Progenitor cell of endocrine pancreas (in vitro differentiated cells): ENCODE measurements around the gene CACNG4. TPM values are rescaled to one million over a fixed set of nuclear protein-coding genes. Genes with fewer than 3 reads are reported as not detected.

Source experiments
- DNase-seq: peaks from one replicate; pipeline ENCODE4 v3.0.0; 2021; ENCODE audit warnings: low spot score; ENCODE audit not compliant: unreplicated experiment
- H3K27ac Mint-ChIP-seq: 2 replicates; pipeline ENCODE4 v1.8.0; 2021; ENCODE audit warnings: mild to moderate bottlenecking, moderate library complexity, mixed read lengths
- H3K27me3 Mint-ChIP-seq: 2 replicates; pipeline ENCODE4 v1.8.0; 2021; ENCODE audit warnings: mixed read lengths
- H3K36me3 Mint-ChIP-seq: 2 replicates; pipeline ENCODE4 v1.8.0; 2022; ENCODE audit warnings: mixed read lengths; ENCODE audit not compliant: insufficient read depth
- H3K4me1 Mint-ChIP-seq: 2 replicates; pipeline ENCODE4 v1.8.0; 2021; ENCODE audit warnings: low read depth, mixed read lengths
- H3K4me3 Mint-ChIP-seq: 2 replicates; pipeline ENCODE4 v1.8.0; 2021; ENCODE audit warnings: low read depth, mild to moderate bottlenecking, moderate library complexity, mixed read lengths
- H3K9me3 Mint-ChIP-seq: 2 replicates; pipeline ENCODE4 v1.8.0; 2021; ENCODE audit warnings: low read depth, mixed read lengths
- total RNA-seq: library from RNA; stranded (reverse); gene quantifications from 2 replicates; pipeline ENCODE4 v1.2.1, GENCODE V29; 2021
- TF ChIP-seq, protein P1 (sequence below): fragments of 200-600 bp; sonication (generic); IDR thresholded peaks from one replicate; pipeline ENCODE4 v1.5.0; 2021; ENCODE audit warnings: antibody characterized with exemption, mild to moderate bottlenecking; ENCODE audit not compliant: unreplicated experiment

CACNG4 gene
- total RNA-seq, 1 donor from 2014 or later = 6.5 TPM

DNA sequence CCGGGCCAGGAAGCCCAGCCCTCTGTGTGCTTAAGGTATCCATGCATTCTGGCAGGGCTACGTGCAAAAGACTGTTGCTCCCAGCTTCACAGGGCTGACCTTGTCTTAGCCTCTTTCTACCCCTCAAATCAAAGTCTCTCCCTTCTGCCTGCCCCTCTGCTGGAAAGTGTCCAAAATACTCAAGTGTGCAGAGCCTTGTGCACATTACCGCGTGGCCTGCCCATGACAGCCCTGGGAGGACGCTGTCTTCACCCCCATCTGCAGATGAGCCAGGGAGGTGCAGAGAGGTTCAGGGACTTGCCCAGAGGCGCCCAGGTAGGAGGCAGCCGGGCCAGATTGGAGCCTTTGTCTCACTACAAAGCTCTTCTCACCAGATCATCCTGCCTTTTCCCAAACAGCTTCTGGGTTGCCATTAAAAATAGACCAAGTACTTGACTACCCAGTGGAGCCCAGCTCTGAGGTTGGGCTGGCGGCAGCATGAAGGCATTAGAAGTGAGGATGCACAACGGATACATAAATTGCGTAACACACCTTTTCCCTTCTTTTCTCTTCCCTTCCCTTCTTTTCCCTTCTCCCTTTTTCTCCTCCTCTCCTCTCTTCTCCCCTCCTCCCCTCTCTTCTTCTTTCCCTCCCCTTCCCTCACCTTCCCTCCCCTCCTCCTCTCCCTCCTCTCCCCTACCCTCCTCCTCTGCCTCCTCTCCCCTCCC is 3.5 kb downstream of the CACNG4 start:
- Mint-ChIP-seq H3K4me3 (no peak overlapping the region), H3K9me3 (no peaks in the 10 kb centered on the region), H3K36me3 (no peaks in the 10 kb centered on the region), H3K27ac (no peak overlapping the region), H3K4me1 (peaks cover 3% of the 10 kb centered on the region), H3K27me3 (peaks cover 58% of the 10 kb centered on the region)
- TF ChIP-seq, protein P1, sequence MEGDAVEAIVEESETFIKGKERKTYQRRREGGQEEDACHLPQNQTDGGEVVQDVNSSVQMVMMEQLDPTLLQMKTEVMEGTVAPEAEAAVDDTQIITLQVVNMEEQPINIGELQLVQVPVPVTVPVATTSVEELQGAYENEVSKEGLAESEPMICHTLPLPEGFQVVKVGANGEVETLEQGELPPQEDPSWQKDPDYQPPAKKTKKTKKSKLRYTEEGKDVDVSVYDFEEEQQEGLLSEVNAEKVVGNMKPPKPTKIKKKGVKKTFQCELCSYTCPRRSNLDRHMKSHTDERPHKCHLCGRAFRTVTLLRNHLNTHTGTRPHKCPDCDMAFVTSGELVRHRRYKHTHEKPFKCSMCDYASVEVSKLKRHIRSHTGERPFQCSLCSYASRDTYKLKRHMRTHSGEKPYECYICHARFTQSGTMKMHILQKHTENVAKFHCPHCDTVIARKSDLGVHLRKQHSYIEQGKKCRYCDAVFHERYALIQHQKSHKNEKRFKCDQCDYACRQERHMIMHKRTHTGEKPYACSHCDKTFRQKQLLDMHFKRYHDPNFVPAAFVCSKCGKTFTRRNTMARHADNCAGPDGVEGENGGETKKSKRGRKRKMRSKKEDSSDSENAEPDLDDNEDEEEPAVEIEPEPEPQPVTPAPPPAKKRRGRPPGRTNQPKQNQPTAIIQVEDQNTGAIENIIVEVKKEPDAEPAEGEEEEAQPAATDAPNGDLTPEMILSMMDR = no peak
- DNase-seq = no peak

- DNase-seq = no peak
- TF ChIP-seq, protein P1 = no peak
- H3K27ac Mint-ChIP-seq = no peak overlapping the region
- no peaks in the 10 kb centered on the region for H3K36me3 Mint-ChIP-seq
- H3K4me1 Mint-ChIP-seq = peaks cover 3% of the 10 kb centered on the region
- no peak overlapping the region for H3K4me3 Mint-ChIP-seq
- H3K27me3 Mint-ChIP-seq = peaks cover 49% of the 10 kb centered on the region
- H3K9me3 Mint-ChIP-seq = no peaks in the 10 kb centered on the region
These were observed 4.4 kb downstream of the CACNG4 start for GRCh38 chr17:66968916-66969315.

DNA sequence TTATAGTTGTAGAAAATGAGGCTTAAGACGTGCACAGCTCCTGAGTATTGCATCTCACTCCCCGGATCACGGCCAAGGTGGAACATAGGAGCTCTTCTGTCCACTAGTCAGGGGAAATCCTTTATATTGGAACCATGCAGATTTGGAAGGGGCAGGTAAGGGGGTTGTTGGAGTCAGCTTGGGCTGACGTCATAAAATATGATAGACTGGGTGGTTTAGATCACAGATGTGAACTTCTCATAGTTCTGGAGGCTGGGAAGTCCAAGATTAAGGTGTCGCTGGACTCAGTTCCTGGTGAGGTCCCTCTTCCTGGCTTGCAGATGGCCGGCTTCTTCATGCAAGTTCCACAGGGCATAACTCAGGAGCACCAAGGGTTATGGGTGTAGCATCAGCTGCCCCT is 5.6 kb downstream of the CACNG4 start:
- Mint-ChIP-seq H3K36me3 (no peaks in the 10 kb centered on the region), H3K4me3 (no peak overlapping the region), H3K9me3 (no peaks in the 10 kb centered on the region), H3K4me1 (peaks cover 3% of the 10 kb centered on the region), H3K27ac (no peak overlapping the region), H3K27me3 (peaks cover 49% of the 10 kb centered on the region)
- TF ChIP-seq, protein P1 = no peak
- DNase-seq = no peak

DNA sequence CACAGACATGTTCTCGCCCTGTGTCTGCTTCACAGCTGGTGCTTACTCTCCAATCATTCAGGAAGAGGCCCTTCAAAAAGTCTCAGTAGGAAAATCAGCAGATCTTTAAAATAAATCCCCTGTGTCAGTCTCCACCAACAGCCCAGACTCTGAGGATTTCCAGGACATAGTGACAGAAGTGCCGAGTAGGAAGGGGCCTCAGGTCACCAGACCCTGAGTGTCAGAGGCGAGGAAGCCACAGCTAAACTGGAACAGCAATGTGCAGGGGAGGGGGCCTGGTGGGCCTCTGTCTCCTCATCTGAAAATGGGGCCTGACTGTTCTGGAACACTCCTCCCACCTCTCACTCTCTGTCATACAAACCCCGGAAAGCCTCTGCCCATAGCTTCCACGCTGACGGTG is 6.3 kb downstream of the CACNG4 start:
- Mint-ChIP-seq H3K9me3 (no peaks in the 10 kb centered on the region), H3K27me3 (peaks cover 50% of the 10 kb centered on the region), H3K4me1 (peaks cover 3% of the 10 kb centered on the region), H3K36me3 (no peaks in the 10 kb centered on the region), H3K27ac (no peak overlapping the region), H3K4me3 (no peak overlapping the region)
- TF ChIP-seq, protein P1 = no peak
- no peak for DNase-seq

DNA sequence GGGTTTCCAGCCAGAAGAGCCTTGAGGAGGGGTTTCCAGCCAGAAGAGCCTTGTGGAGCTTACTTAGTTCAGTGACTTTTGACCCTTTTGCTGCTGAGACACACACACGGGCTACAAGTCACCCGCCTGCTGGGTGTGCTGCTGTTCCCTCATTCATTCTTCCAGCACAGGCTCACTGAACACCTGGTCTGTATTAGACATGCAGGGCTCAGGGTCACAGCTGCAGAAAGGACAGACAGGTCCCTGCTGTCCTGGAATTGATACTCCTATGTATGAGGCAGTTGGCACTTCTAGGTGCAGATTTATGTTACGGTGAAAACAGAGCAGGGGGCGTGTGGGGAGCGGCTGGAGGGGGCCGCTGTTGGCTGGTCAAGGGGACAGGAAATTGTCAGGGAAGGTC is 6.8 kb downstream of the CACNG4 start:
- DNase-seq = no peak
- Mint-ChIP-seq H3K36me3 (no peaks in the 10 kb centered on the region), H3K27me3 (peaks cover 45% of the 10 kb centered on the region), H3K4me3 (no peak overlapping the region), H3K4me1 (peaks cover 3% of the 10 kb centered on the region), H3K27ac (no peak overlapping the region), H3K9me3 (no peaks in the 10 kb centered on the region)
- TF ChIP-seq, protein P1 = no peak
